Tibial artery (tissue), 4 donors: Measurements from ENCODE around the gene IGF2BP2.

ENCODE experiments used
- DNase-seq, 2 donors: peaks; one replicate each; pipeline ENCODE4 v3.0.0-alpha.2; 2019
- H3K27ac ChIP-seq, 2 donors: fragments of 200-600 bp; sonication (generic) in 1 of 2; 1 replicate in 1 of 2; 2 replicates in 1 of 2; pipeline ENCODE4 v1.5.1; 2018 to 2019; ENCODE audit warnings: mild to moderate bottlenecking in 1 of 2
- H3K27me3 ChIP-seq, 2 donors: fragments of 200-600 bp; sonication (generic) in 1 of 2; one replicate each; pipeline versions ENCODE4 v1.5.1 to v1.6.0; 2016 to 2019
- H3K36me3 ChIP-seq, 3 donors: fragments of 200-600 bp; sonication (generic) in 2 of 3; one replicate each; pipeline ENCODE4 v1.5.1; 2016 to 2019; ENCODE audit warnings: mild to moderate bottlenecking in 2 of 3
- H3K4me1 ChIP-seq, 4 donors: fragments of 200-600 bp; sonication (generic) in 2 of 4; 1 replicate in 3 of 4; 2 replicates in 1 of 4; pipeline ENCODE4 v1.5.1; 2016 to 2019
- H3K4me3 ChIP-seq, 2 donors: fragments of 200-600 bp; sonication (generic) in 1 of 2; 1 replicate in 1 of 2; 2 replicates in 1 of 2; pipeline ENCODE4 v1.5.1; 2018 to 2019; ENCODE audit warnings: mild to moderate bottlenecking in 2 of 2
- H3K9me3 ChIP-seq, 3 donors: fragments of 200-600 bp; sonication (generic) in 1 of 3; one replicate each; pipeline ENCODE4 v1.5.1; 2016 to 2019
- intact Hi-C: fragments of 100-400 bp; cut with DNase I; formaldehyde crosslinking; loops from one replicate; pipeline ENCODE4 v1.15.0; 2023; ENCODE audit warnings: low total_unique reads
- TF ChIP-seq, protein P1 (sequence below), 2 experiments: fragments of 200-600 bp in 1 of 2; fragments of 450-650 bp in 1 of 2; IDR thresholded peaks; one replicate each; pipeline ENCODE4 v1.5.1; 2017 to 2019; ENCODE audit warnings: antibody characterized with exemption in 2 of 2, mild to moderate bottlenecking in 1 of 2, moderate library complexity in 1 of 2

Gene IGF2BP2

DNA sequence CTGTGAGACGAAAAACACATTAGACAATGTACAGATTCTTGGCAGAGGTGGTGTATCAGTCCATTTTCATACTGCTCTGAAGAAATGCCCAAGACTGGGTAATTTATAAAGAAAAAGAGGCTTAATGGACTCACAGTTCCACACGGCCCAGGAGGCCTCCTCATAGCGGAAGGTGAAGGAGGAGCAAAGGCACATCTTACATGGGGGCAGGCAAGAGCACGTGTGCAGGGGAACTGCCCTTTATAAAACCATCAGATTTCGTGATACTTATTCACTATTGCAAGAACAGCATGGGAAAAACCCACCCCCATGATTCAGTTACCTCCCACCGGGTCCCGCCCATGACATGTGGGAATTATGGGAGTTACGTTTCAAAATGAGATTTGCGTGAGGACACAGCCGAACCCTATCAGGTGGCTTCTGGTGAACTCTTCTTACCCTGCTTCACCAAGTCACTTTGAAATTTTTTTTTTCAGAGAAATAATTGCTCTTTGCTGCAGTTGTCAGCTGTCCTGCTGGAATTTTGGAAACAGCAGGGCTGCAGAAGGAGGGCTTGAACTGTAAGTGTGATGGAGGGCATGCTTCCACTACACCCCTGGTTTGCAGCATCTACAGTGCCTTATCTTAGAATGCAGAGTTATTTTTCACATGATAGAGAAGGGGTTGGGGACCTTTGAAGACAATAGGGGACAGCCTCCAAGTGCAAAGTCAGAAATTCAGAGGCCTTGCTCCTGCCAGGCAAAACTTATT lies 2.9 kb upstream of the IGF2BP2 start:
- H3K4me3 ChIP-seq = no peak overlapping the region
- DNase-seq = no peak
- no peaks in the 10 kb centered on the region for H3K9me3 ChIP-seq
- intact Hi-C loops = no loop called here
- H3K36me3 ChIP-seq = no peaks in the 10 kb centered on the region
- TF ChIP-seq, protein P1, sequence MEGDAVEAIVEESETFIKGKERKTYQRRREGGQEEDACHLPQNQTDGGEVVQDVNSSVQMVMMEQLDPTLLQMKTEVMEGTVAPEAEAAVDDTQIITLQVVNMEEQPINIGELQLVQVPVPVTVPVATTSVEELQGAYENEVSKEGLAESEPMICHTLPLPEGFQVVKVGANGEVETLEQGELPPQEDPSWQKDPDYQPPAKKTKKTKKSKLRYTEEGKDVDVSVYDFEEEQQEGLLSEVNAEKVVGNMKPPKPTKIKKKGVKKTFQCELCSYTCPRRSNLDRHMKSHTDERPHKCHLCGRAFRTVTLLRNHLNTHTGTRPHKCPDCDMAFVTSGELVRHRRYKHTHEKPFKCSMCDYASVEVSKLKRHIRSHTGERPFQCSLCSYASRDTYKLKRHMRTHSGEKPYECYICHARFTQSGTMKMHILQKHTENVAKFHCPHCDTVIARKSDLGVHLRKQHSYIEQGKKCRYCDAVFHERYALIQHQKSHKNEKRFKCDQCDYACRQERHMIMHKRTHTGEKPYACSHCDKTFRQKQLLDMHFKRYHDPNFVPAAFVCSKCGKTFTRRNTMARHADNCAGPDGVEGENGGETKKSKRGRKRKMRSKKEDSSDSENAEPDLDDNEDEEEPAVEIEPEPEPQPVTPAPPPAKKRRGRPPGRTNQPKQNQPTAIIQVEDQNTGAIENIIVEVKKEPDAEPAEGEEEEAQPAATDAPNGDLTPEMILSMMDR (IDR thresholded peaks at IDR 0.05) = no peak
- H3K4me1 ChIP-seq = peaks cover 0 to 32% (median 31%) of the 10 kb centered on the region in 4 donors
- H3K27ac ChIP-seq = no peak overlapping the region
- H3K27me3 ChIP-seq = peaks cover 0 to 56% of the 10 kb centered on the region in 2 donors

DNA sequence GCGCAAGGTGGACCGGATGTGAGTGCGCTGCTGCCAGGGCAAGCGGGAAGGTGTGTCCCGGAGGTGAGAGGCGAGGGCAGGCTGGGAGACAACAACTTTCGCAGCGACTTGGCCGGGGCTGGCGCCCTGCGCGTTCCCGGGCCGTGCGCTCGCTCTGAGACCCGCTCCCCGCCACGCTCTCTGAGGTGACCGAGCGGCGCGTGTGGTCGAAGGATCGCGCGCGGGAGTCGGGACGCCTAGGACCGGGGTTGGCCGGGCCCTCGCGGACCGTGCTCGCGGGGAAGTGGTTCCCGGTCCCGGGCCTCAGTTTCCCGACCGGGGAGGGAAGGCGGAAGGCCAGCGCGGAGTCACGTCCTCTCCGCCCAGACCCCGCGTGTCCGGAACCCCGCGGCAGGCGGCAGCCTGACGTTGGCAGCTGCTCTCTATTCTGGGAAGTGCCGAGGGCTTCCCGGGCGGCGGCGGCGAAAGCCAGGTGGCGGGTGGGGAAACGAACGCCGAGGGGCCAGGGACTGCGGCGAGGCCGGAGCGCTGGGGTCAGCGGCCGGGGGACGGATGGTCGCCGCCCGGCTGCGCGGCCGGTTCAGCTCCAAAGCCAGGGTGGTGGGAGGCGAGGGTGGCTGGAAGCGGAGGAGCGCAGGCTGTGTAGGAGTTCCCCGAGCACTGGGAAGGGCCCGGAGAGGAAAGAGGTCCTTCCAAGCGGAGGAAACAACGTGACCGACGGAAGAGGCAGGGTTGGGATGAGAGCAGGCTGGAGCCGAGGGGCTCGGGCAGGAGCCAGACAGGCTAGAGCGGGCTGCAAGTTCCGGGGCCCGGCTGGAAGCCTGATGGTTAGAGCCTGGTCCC lies 1.0 kb upstream of the IGF2BP2 start:
- H3K27me3 ChIP-seq = peaks cover 0 to 69% of the 10 kb centered on the region in 2 donors
- peaks cover 0 to 36% (median 32%) of the 10 kb centered on the region in 4 donors for H3K4me1 ChIP-seq
- intact Hi-C loops = no loop called here
- TF ChIP-seq, protein P1 (IDR thresholded peaks at IDR 0.05) = no peak
- no peak for DNase-seq
- H3K9me3 ChIP-seq = no peaks in the 10 kb centered on the region
- peak overlapping the region in 1 of 2 donors; percentile 14 for H3K27ac ChIP-seq
- H3K36me3 ChIP-seq = no peaks in the 10 kb centered on the region
- H3K4me3 ChIP-seq = peak overlapping the region; percentile 46 to 62

DNA sequence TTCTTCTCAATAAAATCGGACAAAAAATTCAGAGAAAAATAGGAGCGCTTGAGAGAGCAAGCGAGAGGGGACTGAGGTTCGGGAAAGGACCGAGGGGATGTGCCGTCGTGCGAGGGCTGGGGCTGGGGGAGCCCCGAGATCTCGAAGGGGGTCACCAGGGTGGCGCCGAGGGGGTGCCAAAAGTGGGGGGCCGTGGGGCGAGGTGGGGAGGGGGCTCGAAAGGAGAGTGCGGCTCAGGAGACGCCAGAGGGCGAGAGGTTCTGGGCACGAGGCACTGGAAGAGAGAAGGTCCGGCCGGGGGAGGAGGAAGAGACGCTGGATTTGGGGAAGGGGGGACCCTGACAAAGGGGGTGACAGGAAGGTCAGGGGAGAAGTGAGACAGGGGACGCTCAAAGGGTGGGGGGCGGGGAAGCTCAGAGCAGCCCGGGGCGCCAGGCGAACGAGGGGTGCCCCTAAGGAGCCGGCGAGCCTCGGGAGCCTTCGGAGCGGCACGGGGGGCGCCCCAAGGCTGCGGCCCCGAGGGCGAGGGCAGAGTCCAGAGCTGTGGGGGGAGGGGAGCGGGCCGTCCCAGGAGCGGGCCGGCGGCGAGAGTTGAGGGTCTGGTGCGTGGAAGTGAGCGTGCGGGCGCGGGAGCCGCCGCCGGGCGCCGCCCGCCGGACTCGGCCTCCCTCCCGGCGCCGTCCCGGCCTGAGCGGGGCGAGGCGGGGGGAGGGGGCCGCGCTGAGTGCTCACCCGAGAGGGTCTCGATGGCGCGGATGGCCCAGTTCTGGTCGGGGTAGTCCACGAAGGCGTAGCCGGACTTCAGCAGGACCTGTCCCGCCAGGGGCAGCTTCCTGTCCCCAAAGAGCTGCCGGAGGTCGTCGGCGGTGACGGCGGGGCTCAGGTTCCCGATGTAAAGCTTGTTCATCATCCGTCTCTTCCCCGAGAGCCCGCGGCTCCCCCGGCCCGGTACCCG lies 514 bp downstream of the IGF2BP2 start:
- Histone ChIP-seq H3K36me3 (no peaks in the 10 kb centered on the region), H3K9me3 (no peaks in the 10 kb centered on the region), H3K27ac (peak overlapping the region in 1 of 2 donors; percentile 29), H3K4me1 (peaks cover 0 to 36% (median 32%) of the 10 kb centered on the region in 4 donors), H3K4me3 (peak overlapping the region; percentile 46 to 62), H3K27me3 (peaks cover 0 to 74% of the 10 kb centered on the region in 2 donors)
- DNase-seq = peak in 1 of 2 donors; percentile 64
- intact Hi-C loops = no loop called here
- TF ChIP-seq, protein P1 (IDR thresholded peaks at IDR 0.05) = no peak

DNA sequence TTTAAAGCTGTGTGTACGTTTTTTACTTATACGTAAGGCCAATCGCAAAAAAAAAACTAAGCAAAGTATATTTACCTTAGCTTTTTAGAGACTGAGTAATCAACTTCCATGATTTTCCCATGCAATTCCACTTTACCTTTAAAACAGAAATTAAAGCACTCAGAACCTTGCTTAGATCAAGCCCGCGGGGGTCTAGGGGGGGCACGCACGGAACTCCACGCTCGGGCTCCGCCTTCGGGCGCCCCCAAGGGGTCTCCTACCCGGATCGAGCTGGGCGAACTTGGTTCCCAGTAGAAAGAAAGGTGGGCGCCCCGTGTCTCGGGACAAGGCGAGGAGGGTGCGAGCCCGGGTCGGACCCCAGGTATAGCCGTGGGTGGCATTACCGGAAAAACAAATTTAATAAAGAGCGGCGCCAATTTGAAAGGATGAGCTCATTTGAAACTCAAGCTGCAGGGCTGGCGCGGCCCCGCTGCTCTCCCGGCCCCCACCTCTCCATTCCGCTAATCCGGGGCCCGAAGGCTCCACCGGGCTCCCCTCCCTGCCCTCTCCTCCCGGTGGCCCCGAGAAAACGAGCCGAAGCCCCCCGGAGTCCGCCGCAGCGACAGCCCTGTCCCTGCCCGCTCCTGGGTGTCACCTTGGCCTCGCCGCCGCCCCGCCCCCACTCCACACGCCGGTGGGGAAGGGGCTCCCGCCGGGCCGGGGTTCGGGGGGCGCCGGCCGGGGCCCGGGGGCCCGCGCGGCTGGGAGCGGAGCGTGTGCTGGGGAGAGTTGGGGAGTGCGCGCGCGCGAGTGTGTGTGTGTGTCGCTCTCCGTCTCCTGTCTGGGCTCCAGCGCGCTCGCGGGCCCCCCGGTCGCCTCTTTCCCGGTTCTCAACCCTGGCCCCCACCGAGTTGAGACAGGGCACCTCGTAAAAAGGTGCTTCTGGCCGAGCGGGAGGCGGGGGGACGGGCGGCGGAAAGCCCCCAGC lies 1.5 kb downstream of the IGF2BP2 start:
- TF ChIP-seq, protein P1 (IDR thresholded peaks at IDR 0.05) = no peak
- Histone ChIP-seq H3K27ac (no peak overlapping the region), H3K4me1 (peaks cover 0 to 36% (median 32%) of the 10 kb centered on the region in 4 donors), H3K27me3 (peaks cover 0 to 80% of the 10 kb centered on the region in 2 donors), H3K9me3 (no peaks in the 10 kb centered on the region), H3K4me3 (peak overlapping the region; percentile 46 to 62), H3K36me3 (no peaks in the 10 kb centered on the region)
- peak; percentile 36 to 69 for DNase-seq
- intact Hi-C loops = no loop called here
